T-helper 17 cell (primary cell): ENCODE measurements around the gene POLRMT. TPM values are rescaled to one million over a fixed set of nuclear protein-coding genes. Genes with fewer than 3 reads are reported as not detected.

Source experiments
- ATAC-seq: fragments of 150-1000 bp; cut with Tn5 transposase; 2 replicates; pipeline ENCODE4 v1.10.0; 2021; ENCODE audit warnings: mild to moderate bottlenecking, moderate library complexity
- DNase-seq, 3 donors: peaks; one replicate each; pipeline versions ENCODE4 v3.0.0 to v3.0.0-alpha.2; 2020 to 2021
- H3K9me3 ChIP-seq: one replicate; pipeline ENCODE4 v1.7.0; 2013; ENCODE audit warnings: low read length, mild to moderate bottlenecking; ENCODE audit not compliant: control insufficient read depth, poor library complexity, severe bottlenecking
- H3K27ac Mint-ChIP-seq: one replicate; pipeline ENCODE4 v1.8.0; 2022; ENCODE audit warnings: mild to moderate bottlenecking, moderate library complexity, mixed read lengths
- H3K27me3 Mint-ChIP-seq: one replicate; pipeline ENCODE4 v1.8.0; 2022; ENCODE audit warnings: mixed read lengths
- H3K36me3 Mint-ChIP-seq: one replicate; pipeline ENCODE4 v1.8.0; 2022; ENCODE audit warnings: low read depth, mixed read lengths
- H3K4me1 Mint-ChIP-seq: one replicate; pipeline ENCODE4 v1.8.0; 2022; ENCODE audit warnings: mild to moderate bottlenecking, mixed read lengths
- H3K4me3 Mint-ChIP-seq: one replicate; pipeline ENCODE4 v1.8.0; 2022; ENCODE audit warnings: mild to moderate bottlenecking, moderate library complexity, mixed read lengths
- total RNA-seq, 4 donors: library from RNA in 2 of 4; stranded (reverse) in 2 of 4; gene quantifications; one replicate each; pipeline ENCODE4 v1.2.3 and lab custom pipeline; 2022 to 2026

Gene POLRMT
- total RNA-seq, 2 donors from 2014 or later: 61.3 to 64.7 TPM

GRCh38 chr19:581399-582111, 51.8 kb downstream of the POLRMT start:
- H3K27ac Mint-ChIP-seq: no peak overlapping the region
- H3K9me3 ChIP-seq: no peaks in the 10 kb centered on the region
- DNase-seq (no peak), ATAC-seq (no peak)
- H3K4me3 Mint-ChIP-seq: no peak overlapping the region
- H3K4me1 Mint-ChIP-seq: peaks cover 5% of the 10 kb centered on the region
- H3K36me3 Mint-ChIP-seq: no peaks in the 10 kb centered on the region
- no peaks in the 10 kb centered on the region for H3K27me3 Mint-ChIP-seq

- ATAC-seq (no peak), DNase-seq (no peak)
- Mint-ChIP-seq H3K4me1 (peaks cover 7% of the 10 kb centered on the region), H3K27ac (no peak overlapping the region), H3K36me3 (no peaks in the 10 kb centered on the region), H3K4me3 (no peak overlapping the region), H3K27me3 (no peaks in the 10 kb centered on the region)
- H3K9me3 ChIP-seq: no peaks in the 10 kb centered on the region
Measured at GRCh38 chr19:580274-580835, 53.0 kb downstream of the POLRMT start.

GRCh38 chr19:579842-580155, 53.5 kb downstream of the POLRMT start:
- H3K4me3 Mint-ChIP-seq: no peak overlapping the region
- no peak for DNase-seq
- no peak overlapping the region for H3K27ac Mint-ChIP-seq
- H3K4me1 Mint-ChIP-seq: peaks cover 12% of the 10 kb centered on the region
- no peak for ATAC-seq
- H3K27me3 Mint-ChIP-seq: no peaks in the 10 kb centered on the region
- no peaks in the 10 kb centered on the region for H3K36me3 Mint-ChIP-seq
- H3K9me3 ChIP-seq: no peaks in the 10 kb centered on the region

GRCh38 chr19:579111-579841, 54.1 kb downstream of the POLRMT start:
- no peak for ATAC-seq
- H3K27ac Mint-ChIP-seq: no peak overlapping the region
- no peak overlapping the region for H3K4me3 Mint-ChIP-seq
- DNase-seq: no peak
- H3K4me1 Mint-ChIP-seq: peaks cover 15% of the 10 kb centered on the region
- no peaks in the 10 kb centered on the region for H3K27me3 Mint-ChIP-seq
- H3K36me3 Mint-ChIP-seq: no peaks in the 10 kb centered on the region
- H3K9me3 ChIP-seq: no peaks in the 10 kb centered on the region

- no peak for ATAC-seq
- no peaks in the 10 kb centered on the region for H3K9me3 ChIP-seq
- Mint-ChIP-seq H3K4me3 (no peak overlapping the region), H3K27ac (no peak overlapping the region), H3K4me1 (peaks cover 22% of the 10 kb centered on the region), H3K36me3 (no peaks in the 10 kb centered on the region), H3K27me3 (no peaks in the 10 kb centered on the region)
- DNase-seq: no peak
Measured at GRCh38 chr19:577439-578392, 55.6 kb downstream of the POLRMT start.

- DNase-seq: no peak
- Mint-ChIP-seq H3K27me3 (no peaks in the 10 kb centered on the region), H3K4me3 (no peak overlapping the region), H3K4me1 (peaks cover 26% of the 10 kb centered on the region), H3K36me3 (no peaks in the 10 kb centered on the region), H3K27ac (peak overlapping the region; percentile 6)
- no peak for ATAC-seq
- H3K9me3 ChIP-seq: no peaks in the 10 kb centered on the region
Measured at GRCh38 chr19:576768-577438, 56.4 kb downstream of the POLRMT start.

GRCh38 chr19:575527-576506, 57.5 kb downstream of the POLRMT start:
- H3K36me3 Mint-ChIP-seq: no peaks in the 10 kb centered on the region
- ATAC-seq (no peak), DNase-seq (no peak)
- H3K27me3 Mint-ChIP-seq: no peaks in the 10 kb centered on the region
- no peak overlapping the region for H3K27ac Mint-ChIP-seq
- H3K4me1 Mint-ChIP-seq: peaks cover 33% of the 10 kb centered on the region
- no peaks in the 10 kb centered on the region for H3K9me3 ChIP-seq
- no peak overlapping the region for H3K4me3 Mint-ChIP-seq

GRCh38 chr19:574658-575526, 58.4 kb downstream of the POLRMT start:
- peak overlapping the region; percentile 77 for H3K4me3 Mint-ChIP-seq
- H3K36me3 Mint-ChIP-seq: no peaks in the 10 kb centered on the region
- H3K27ac Mint-ChIP-seq: peak overlapping the region; percentile 87
- DNase-seq: no peak
- no peaks in the 10 kb centered on the region for H3K9me3 ChIP-seq
- no peaks in the 10 kb centered on the region for H3K27me3 Mint-ChIP-seq
- no peak for ATAC-seq
- peaks cover 34% of the 10 kb centered on the region for H3K4me1 Mint-ChIP-seq

GRCh38 chr19:573519-573825, 59.9 kb downstream of the POLRMT start:
- DNase-seq: no peak
- Mint-ChIP-seq H3K4me3 (peak overlapping the region; percentile 94), H3K27me3 (no peaks in the 10 kb centered on the region), H3K27ac (peak overlapping the region; percentile 87), H3K36me3 (no peaks in the 10 kb centered on the region), H3K4me1 (peaks cover 34% of the 10 kb centered on the region)
- ATAC-seq: no peak
- no peaks in the 10 kb centered on the region for H3K9me3 ChIP-seq

- Mint-ChIP-seq H3K4me3 (peak overlapping the region; percentile 94), H3K4me1 (peaks cover 32% of the 10 kb centered on the region), H3K27me3 (no peaks in the 10 kb centered on the region), H3K36me3 (no peaks in the 10 kb centered on the region), H3K27ac (peak overlapping the region; percentile 99)
- no peak for ATAC-seq
- DNase-seq: no peak
- H3K9me3 ChIP-seq: no peaks in the 10 kb centered on the region
Measured at GRCh38 chr19:572743-573518, 60.4 kb downstream of the POLRMT start.
